GM21390 (cell line): ENCODE results near the gene MST1.

ENCODE experiments used
- ATAC-seq: cut with Tn5 transposase; IDR thresholded peaks from one replicate; pipeline ENCODE4 v1.9.1; 2021; ENCODE audit not compliant: unreplicated experiment

The MST1 gene

GRCh38 chr3:49638445-49638844, 50.8 kb downstream of the MST1 start:
- ATAC-seq: no peak

GRCh38 chr3:49636883-49637609, 52.2 kb downstream of the MST1 start:
- ATAC-seq: no peak

- no peak for ATAC-seq
Measured at GRCh38 chr3:49634736-49635135, 54.5 kb downstream of the MST1 start.
